ENCODE measurements around the gene OR8D2.
"Not testable (repeated sequence)": the region's sequence is repeated elsewhere in the genome, so short reads cannot be mapped to it uniquely, and the experiment has no call there.

The OR8D2 gene

GRCh38 chr11:124285610-124286344 is 34.2 kb downstream of the OR8D2 start:
- DNase-seq: no peak

GRCh38 chr11:124278261-124278660 is 41.7 kb downstream of the OR8D2 start:
- DNase-seq: no peak

- DNase-seq: no peak
Measured at GRCh38 chr11:124277804-124278203, 42.2 kb downstream of the OR8D2 start.

GRCh38 chr11:124277207-124277606 is 42.8 kb downstream of the OR8D2 start:
- DNase-seq: no peak

GRCh38 chr11:124276081-124276480 is 43.9 kb downstream of the OR8D2 start:
- DNase-seq: no peak

- no peak for DNase-seq
Measured at GRCh38 chr11:124274000-124274399, 46.0 kb downstream of the OR8D2 start.

- not testable (repeated sequence) for DNase-seq
Measured at GRCh38 chr11:124270886-124271285, 49.1 kb downstream of the OR8D2 start.
